Myocyte (in vitro differentiated cells): Measurements from ENCODE around the gene MAP3K8. TPM values are rescaled to one million over a fixed set of nuclear protein-coding genes. Genes with fewer than 3 reads are reported as not detected.
"Not testable (repeated sequence)": the region's sequence is repeated elsewhere in the genome, so short reads cannot be mapped to it uniquely, and the experiment has no call there.

ENCODE experiments used
- DNase-seq: peaks from one replicate; pipeline ENCODE4 v3.0.0-alpha.2; 2012; ENCODE audit warnings: low read depth
- total RNA-seq: library from RNA; depleted of rRNA; stranded (reverse); fragments of >200 nt; gene quantifications from 2 replicates; pipeline ENCODE4 v1.2.3, GENCODE V29; 2014

Gene MAP3K8
- total RNA-seq, 1 donor from 2014 or later, result 7.2 TPM

- peak; percentile 71 for DNase-seq
Measured at GRCh38 chr10:30422981-30423654, 10.9 kb upstream of the MAP3K8 start.

GRCh38 chr10:30423655-30424275 lies 10.2 kb upstream of the MAP3K8 start:
- DNase-seq, result not testable (repeated sequence)

DNA sequence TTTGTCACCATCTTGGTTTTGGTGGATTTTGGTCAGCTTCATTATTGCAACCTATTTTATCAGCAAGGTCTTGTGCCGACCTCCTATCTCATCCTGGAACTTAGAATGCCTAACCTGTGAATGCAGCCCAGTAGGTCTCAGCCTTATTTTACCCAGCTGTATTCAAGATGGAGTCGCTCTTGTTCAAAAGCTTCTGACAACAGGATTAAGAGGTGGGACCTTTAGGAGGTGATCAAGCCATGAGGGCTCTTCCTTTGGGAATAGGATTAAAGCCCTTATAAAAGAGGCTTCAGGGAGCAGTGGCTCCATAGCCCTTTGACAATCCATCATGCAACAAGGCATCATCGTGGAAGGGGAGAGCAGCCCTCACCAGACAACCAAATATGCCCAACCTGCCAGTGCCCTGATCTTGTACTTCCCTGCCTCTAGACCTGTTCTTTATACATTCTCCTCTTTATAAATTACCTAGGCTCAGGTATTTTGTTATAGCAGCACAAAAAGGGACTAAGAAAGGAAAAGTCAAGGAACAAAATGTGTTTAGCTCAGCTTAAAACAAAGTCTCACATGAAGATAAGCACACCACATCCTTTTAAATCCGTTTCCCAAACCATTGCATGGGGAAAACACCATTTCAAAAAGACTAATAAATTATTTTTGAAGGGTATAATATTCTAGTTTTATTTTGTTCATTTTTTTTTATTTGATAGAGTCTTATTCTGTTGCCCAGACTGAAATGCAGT lies 8.5 kb upstream of the MAP3K8 start:
- DNase-seq, result no peak

DNA sequence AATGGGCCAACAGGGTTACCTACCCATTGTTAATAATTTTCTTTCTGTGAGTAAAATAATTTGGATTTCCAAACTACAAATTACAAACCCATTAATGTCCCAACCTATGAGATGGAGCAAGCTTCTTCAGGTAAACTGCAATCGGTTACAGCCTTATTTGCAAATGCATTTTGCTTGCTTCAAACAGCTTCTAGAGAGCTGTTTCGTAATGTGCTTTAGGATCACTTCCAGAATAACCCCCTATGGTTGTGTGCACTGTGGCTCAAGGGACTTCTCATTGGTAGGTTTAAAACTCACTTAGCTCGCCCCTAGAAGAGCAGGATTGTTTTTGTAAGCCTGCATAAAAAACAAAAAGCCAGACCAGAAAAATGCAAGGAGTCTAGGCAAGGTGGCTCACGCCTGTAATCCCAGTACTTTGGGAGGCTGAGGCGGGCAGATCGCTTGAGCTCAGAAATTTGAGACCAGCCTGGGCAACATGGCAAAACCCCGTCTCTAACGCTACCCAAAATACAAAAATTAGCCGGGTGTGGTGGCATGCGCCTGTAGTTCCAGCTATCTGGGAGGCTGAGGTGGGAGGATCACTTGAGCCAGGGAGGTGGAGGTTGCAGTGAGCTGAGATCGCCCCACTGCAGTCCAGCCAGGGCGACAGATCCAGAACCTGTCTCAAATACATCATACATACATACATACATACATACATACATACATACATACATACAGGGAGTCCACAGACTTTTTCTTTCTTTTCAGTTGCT lies 3.3 kb upstream of the MAP3K8 start:
- DNase-seq, result no peak

GRCh38 chr10:30431435-30431911 lies 2.5 kb upstream of the MAP3K8 start:
- DNase-seq, result peak; percentile 73

DNA sequence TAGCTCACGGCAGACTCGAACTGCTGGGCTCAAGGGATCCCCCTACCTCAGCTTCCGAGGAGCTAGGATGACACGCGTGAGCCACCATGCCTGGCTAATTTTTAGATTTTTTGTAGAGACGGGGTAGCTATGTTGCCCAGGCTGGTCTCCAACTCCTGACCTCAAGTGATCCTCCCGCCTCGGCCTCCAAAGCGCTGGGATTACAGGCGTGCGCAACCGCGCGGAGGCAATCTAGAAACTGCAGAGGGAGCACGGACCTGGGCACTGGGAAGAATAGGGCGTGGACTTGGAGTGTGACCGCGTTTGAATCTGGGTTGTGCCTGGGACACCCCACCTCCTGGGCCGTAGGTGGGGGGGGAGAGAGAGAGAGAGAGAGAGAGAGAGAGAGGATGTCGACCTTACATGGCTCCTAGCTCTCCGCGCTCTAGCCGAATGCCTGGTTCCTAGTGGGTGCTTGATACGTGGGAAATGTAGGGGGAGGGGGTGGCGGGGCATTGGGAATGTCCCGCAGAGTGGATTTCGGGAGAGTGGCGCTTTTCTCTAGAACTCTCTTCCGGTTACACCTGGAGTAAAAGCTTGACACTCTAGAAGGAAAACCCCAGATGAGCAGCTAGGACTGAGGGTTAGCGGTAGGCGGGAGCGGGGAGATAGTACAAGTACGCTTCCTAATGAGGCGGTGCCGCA lies 1.2 kb upstream of the MAP3K8 start:
- DNase-seq, result no peak

DNA sequence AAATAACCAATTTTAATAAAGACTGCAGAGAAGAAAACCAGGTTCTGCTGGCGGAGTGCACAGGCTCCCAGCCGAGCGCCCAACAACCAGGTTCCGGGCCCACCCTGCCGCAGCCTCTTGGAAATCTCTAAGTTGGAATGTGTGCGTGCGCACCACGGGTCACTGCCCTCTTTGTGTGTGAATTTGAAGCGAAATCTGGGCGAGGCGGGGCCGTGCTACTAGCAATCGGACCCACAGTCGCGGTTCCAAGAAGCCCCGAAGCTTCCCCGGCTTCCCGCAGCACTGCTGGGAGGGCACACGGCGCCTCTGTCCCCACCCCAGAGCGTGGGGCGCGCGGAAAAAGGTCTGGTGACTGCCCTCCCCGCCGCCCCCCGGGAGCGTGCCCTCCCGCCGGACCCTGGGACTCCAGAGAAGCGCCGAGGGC lies 666 bp upstream of the MAP3K8 start:
- peak; percentile 72 for DNase-seq

GRCh38 chr10:30434273-30435072 lies 489 bp downstream of the MAP3K8 start:
- DNase-seq, result peak; percentile 60

DNA sequence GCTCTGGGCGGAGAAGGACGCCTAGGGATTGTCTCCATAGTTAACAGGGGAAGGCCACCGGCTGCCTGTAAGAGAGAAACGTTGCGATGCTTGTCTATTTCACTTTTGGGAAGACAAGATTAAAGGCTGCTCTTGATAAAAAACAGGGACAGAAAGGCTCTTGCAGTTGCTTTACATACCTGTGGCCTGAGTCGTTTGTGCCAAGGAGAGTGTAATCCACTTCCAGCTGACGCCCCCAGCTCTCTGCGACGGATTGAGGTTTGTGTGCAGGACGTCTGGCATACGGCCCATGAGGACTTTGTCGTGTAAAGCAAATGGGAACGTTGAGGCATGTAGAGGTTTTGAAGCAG lies 1.1 kb downstream of the MAP3K8 start:
- peak; percentile 68 for DNase-seq

GRCh38 chr10:30435499-30436167 lies 1.6 kb downstream of the MAP3K8 start:
- DNase-seq, result not testable (repeated sequence)

GRCh38 chr10:30436191-30436611 lies 2.2 kb downstream of the MAP3K8 start:
- peak; percentile 57 for DNase-seq

DNA sequence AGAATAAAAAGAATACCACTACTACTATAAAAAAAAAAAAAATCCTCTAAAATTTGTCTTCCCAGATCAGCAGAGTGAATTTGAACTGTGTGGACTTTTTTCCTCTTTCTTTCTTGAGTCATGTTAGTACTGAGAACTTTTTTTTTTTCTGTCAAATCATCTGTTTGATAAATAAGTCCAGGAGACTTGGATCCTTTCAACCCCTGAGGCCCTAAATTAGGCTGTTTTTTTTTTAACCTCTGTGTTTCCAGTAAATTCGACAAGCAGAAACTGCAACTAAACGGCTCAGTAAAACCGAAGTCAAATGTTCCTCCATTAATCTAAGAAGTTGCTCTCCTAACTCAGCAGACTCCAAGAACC lies 2.7 kb downstream of the MAP3K8 start:
- DNase-seq, result no peak

DNA sequence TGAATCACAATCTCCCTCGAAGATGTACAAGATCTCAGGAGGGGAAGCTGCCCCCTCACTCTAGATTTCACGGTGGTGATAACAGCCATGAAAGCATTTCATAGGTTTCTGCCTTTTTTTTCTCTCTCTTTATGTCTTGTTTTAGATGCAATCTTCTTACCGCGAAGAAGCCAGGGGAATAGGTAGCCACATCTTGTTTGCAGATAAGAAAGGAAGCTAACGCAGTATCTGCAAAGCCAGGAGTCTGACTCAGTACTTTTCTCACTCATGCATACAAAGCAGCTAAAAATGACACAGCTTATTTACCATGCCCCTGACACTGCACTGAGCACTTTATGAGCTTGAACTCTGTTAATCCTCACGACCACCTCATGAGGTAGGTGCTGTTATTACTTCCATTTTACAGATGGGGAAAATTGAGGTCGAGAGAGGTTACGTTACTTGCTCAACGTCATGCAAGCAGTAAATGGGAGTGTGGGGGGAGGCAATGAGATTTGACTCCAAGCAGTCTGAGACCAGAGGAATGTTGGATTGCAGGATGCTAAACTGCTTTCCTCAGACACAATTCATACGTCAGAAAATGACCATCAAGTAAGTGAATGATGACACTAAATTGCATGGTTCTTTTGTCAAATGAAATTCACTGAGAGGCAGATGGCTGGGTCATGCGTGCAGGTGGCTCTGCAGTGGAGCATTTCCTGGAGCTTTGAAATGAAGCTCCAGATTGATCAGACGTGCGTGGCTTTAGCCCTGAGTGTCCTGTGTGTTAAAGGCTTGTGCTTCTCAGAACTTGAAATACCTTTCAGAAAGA lies 3.3 kb downstream of the MAP3K8 start:
- peak; percentile 6 for DNase-seq

GRCh38 chr10:30438021-30438850 lies 4.3 kb downstream of the MAP3K8 start:
- peak; percentile 24 for DNase-seq

DNA sequence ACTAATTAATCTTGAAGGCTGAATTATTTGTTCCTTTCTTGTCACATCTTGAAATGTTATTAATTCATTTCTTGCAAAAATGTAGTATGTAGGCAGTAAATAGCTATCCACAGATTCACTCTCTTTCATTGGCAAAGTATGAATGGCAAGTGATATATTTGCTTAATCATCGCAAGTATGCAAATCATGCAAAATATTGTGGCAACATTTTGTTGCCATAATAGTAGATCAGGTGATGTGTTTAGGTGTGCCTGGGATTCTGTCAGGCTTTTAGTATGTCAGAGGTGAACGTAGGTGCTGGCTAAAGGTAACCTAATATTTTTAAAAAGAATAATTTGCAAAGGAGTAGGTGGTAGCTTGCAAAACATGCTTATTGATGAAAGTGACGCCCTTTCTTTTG lies 5.9 kb downstream of the MAP3K8 start:
- DNase-seq, result no peak

DNA sequence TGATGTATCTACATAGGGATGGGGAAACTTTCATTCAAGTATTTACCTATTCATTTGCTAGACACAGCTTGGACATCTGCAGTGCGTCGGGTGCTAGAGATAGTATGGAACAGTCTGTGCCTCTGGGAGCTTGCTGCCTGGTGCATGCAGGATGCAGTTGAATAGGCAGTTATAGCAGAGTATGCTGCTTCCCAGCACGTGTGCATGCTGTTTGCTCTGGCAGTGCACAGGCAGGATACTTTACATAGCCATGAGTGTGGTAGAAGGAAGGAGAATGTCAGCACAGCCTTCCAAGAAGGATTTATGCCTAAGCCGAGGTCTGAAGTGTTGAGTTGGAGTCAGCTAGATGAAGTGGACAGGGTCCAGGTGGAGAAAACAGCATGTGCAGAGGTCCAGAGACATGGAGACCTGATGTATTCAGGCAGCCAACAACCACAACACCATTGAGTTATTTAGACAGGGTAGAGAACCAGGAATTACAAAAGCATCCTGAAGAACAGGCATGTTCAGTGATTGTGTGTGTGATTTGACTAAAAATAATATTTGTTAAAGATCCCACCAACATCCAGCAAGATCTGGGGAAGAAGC lies 8.1 kb downstream of the MAP3K8 start:
- DNase-seq, result no peak

GRCh38 chr10:30443049-30443448 lies 9.1 kb downstream of the MAP3K8 start:
- no peak for DNase-seq
